GM12874 (cell line): Measurements from ENCODE around the gene RNASEH2B.

Experiments
- TF ChIP-seq, protein P1 (sequence below): IDR thresholded peaks from 2 replicates; pipeline ENCODE4 v1.5.1; 2011; ENCODE audit warnings: low read depth, mild to moderate bottlenecking, control low read depth, low read length, moderate library complexity; ENCODE audit not compliant: insufficient read depth

Gene RNASEH2B

DNA sequence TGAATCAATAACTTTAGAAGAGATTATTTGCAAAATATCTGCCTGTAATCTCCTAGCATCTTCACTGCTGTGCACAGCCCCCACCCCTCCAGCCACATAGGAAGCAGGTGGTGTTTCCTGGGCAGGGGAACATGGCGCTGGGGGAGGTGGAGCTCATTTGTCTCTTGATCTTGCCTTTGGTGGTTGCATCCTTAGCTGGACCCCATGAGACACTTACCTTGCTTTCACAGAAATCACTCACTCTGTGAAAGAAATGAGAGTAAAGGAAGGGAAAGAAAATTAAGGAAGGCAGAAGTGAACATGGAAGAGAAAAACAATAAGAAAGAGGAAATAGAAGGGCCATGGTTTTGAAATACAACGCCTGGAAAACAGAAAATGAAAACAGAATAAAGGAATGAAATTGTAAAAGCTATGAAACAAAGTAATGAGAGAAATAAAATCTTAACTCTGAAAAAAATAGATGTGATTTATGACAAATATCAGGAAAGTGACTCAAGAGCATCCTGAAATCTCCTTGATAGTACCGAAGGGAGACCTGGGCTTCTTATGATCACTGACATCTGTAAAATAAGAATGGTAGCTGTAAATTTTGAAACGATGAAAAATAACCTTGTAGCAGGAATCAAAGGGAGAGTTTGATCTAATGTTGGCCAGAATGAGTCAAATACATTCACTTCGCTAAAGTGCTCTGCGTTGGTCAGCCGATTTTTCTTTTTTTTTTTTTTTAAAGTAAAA is 17.2 kb upstream of the RNASEH2B start:
- TF ChIP-seq, protein P1, sequence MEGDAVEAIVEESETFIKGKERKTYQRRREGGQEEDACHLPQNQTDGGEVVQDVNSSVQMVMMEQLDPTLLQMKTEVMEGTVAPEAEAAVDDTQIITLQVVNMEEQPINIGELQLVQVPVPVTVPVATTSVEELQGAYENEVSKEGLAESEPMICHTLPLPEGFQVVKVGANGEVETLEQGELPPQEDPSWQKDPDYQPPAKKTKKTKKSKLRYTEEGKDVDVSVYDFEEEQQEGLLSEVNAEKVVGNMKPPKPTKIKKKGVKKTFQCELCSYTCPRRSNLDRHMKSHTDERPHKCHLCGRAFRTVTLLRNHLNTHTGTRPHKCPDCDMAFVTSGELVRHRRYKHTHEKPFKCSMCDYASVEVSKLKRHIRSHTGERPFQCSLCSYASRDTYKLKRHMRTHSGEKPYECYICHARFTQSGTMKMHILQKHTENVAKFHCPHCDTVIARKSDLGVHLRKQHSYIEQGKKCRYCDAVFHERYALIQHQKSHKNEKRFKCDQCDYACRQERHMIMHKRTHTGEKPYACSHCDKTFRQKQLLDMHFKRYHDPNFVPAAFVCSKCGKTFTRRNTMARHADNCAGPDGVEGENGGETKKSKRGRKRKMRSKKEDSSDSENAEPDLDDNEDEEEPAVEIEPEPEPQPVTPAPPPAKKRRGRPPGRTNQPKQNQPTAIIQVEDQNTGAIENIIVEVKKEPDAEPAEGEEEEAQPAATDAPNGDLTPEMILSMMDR = no peak

DNA sequence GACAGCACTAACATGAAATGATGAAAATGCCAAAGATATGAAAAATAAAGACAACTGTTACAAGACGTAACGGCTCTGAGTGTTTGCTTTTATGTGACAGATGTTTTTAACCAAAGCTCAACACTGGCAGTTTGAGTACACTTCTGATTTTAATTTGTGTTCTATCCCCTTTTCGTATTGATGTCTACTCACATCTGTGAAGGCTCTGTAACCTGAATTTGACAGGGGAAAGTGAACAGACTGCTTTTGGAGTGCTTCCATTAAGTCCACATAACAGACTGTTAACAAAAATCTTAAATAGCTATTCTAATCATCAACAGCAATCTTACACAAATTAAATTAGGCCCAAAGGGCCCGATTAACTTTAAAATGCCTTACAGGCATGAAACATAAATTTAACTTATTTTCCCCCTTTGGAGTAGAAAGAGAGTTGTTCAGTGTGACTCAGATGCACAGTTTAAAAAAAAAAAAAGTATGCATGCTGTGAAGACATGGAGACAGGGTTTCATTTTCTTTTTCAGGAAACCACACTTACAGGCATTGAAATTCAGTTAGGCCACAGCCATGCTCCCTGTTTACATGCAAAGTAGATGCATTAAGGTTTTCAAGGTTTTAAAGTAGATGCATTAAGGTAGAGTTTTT is 16.3 kb upstream of the RNASEH2B start:
- TF ChIP-seq, protein P1 = no peak

DNA sequence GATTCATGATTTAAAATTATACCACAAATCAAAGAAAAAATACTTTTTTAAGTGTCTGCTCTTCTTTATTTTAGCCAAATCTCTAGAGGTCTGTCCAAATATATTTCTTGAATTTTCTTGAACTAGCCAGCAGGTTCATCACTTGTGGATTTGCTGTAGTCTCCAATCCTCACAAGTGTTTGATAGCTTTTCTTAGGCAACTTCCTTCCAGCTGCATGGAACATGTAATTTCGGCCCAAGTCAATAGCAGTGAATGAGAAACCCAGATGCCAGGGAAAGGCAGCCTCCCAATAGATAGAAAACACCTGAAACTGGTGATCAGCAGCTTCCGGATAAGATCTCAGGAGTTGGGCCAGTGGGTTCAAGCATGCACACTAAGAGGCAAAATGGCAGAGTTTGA is 15.6 kb upstream of the RNASEH2B start:
- TF ChIP-seq, protein P1 = no peak

DNA sequence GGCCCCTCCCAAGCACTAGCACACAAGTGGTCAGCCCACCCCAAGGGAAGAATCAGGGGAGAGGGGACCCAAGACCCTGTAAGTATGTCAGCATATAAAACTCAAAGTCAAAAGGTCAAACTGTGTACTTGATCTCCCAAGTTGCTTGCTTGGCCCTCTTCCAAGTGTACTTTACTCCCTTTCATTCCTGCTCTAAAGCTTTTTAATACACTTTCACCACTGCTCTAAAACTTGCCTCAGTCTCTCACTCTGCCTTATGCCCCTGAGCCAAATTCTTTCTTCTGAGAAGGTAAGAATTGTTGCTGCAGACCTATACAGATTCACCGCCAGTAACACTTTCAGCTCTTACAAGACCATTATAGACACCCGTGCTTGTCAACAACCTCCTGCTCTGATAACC is 15.1 kb upstream of the RNASEH2B start:
- TF ChIP-seq, protein P1 = no peak

DNA sequence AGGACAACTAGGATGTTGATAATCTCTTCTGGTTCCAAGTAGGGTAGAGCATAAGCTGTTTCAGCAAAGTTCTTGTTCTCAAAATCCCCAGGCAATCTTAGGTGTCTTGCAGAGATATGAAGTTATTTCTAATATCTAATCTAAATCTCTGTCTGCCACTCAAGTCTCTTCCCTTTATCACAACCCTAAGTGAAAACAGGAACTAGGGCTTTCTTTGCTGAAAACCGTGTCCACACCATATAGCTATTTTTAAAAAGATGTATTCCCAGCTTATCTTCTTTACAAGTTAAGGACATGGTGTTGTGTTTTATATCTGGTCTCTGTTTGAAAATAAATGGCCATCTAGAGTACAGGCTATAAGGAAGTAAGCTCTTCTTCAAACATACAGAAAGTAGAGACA is 11.3 kb upstream of the RNASEH2B start:
- TF ChIP-seq, protein P1 = no peak

DNA sequence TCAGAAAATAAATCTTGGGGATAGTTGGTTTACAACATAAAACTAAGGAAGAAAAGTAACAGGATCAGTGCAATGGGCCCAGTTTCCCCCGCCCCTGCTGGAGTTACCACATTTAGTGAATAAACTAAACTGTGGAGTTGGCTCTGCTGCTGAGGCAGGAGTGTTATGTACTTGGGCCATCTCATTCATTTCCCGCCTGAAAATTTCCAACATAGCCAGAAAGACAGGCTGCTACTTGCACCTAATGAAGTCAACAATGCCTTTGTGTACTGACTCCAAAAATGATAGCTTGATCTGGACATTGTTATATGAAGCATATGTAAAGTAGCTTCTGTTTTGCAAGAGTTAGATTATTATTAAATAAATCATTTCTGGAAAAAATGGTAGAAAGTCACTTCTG is 7.9 kb upstream of the RNASEH2B start:
- TF ChIP-seq, protein P1 = no peak

DNA sequence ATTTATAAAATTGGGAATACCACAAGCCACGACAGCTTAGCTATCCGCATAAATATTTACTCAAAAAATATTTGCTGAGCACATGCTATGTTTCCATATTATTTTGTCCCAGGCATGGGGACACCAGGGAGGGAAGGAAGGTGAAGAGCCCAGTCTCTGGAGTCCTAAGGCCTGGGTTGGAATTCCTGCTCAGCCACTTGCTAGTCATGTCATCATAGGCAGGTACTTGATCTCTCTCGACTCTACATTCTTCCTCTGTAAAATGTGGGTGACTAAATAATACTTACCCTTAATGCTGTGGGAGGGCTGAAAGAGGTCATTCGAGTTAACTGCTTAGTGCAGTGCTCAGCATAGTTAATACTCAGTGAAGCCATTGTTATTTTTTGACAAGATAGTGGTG is 4.3 kb upstream of the RNASEH2B start:
- TF ChIP-seq, protein P1 = no peak
